ENCODE results near the gene LLGL2.
A peak's percentile ranks its signal among the peaks of the same experiment; 100 is the strongest.
"Not testable (repeated sequence)": the region's sequence is repeated elsewhere in the genome, so short reads cannot be mapped to it uniquely, and the experiment has no call there.

The LLGL2 gene

DNA sequence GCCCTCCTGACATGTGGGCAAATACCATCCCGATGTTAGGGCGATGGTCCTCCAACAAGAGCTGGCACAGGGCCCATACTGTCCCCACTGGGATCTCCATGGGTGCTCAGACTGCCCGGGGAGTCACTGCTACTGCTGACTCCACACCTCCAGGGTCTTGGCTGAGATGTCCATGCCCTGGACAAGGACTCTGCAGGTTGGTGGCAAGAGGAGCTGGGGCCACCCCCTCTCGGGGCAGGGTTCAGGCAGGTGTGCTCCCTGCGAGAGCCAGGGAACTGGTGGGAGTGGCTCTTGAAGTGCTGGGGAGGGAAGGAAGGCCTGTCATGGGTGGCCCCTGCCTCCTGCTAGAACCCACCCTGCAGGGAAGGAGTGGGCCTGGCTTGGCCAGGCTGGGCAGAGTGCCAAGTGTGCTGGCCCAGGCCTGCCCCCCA, 16.6 kb upstream of the LLGL2 start:
- no peak for DNase-seq

DNA sequence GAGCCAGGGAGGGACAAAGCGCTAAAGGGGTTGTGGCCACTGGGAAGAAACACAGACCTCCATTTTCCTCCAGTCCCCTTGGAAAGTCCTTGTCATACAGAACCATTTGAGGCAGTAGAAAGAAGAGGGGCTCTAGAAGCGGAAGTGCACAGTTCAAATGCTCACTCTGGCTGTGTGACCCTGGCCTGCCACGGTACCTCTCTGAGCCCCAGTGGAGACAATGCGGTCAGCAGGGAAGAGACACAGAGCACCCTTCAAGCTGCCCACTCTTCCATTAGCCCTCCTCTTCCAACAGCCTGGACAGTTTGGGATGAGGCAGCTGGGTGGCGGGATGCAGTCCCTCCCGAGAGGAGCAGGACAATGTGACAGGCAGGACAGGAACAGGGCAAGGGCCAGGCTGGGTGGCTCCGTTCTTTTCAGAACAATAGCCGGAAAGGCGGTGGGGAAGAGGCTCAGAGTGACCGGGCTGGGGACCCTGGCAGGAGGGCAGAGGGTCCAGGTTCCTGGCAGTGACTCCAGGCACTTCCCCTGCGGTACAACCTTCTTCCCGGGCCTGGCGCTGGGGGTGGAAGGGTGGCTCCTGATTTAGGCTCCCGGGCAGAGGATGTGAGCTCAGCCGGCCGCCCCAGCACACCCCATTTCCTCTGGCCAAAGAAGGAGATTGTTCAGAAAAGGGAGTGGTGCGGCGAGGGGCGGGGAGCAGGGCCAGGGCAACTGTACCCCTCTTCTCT, 15.8 kb upstream of the LLGL2 start:
- DNase-seq: no peak

DNA sequence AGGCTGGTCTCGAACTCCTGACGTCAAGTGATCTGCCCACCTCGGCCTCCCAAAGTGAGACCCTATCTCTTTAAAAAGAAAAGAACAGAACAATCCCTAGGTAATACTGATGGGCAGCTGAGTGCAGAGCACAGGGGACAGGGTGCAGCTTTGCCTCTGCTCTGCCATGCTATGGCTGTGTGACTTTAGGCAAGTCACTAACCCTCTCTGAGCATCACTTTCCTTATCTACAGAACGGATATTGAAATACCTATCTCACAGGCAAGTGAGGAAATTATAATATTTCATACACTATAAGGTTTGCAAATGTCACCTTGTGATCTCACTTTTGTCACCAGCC, 14.3 kb upstream of the LLGL2 start:
- DNase-seq: no peak

DNA sequence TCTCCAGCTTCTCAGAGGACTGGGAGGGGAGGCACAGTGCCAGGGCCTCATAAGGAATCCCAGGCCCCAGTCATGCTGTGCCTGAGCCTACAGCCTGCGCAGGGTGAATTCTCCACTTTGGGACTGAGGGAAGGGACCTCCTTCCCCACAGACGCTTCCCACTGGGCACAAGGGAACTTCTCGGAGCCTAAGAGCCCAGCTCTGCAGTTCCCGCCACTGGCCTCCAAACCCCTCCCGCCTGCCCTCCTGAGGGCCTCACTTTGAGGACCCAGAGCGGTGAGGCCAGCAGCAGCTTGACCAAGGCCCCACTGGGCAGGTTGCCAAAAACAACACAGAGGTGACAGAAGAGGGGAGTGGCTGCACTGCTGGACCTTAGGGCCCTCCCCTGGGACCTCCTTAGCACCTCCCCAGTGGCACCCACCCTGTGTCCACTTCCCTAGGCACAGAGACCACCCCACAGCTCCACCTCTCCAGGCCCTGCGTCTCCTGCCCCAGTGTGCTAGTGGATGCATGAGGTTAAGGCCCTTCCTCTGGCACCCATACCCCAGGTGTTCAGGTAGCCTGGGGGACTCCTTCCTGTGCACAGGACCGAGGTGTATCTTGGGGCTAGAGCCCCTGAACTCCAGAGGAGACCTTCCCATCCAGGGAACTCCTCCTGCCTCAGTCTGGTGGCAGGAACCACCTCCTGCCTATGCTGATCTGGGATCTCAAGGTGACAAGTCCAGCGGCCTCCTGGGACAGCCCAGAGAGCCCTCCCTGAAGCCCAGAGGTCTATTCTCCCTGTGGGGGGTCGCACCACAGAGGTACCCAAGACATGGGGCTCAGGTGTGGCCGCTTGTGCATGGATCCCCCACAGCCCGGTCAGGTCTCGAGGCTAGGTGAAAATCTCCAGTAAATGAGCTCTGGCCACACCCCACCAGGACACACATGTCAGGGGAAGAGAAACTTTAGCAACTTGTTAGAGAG, 13.6 kb upstream of the LLGL2 start:
- DNase-seq: no peak

DNA sequence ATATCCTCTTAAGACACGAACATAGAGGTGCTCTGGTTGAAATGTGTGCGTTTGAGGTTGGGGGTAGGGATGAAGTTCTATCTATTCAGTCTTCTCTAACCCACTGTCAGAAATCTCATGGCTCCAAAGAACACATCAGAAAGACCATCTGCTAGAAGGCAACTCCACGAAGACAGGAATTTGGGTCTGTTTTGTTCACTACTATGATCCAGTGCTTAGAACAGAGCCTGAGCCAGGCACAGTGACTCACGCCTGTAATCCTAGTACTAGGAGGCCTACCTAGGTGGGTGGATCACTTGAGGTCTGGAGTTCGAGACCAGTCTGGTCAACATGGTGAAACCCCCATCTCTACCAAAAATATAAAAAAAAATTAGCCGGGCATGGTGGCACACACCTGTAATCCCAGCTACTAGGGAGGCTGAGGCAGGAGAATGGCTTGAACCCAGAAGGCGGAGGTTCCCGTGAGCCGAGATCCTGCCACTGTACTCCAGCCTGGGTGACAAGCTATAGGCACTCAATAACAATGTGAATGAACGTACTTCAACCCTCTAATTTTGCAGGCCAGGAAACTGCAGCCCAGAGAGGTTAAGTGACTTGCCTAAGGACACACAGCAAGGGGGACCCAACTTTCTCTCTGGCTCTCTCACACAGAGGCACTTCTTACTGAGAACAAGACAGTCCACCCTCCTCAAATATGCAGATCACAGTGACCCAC, 12.4 kb upstream of the LLGL2 start:
- no peak for DNase-seq

DNA sequence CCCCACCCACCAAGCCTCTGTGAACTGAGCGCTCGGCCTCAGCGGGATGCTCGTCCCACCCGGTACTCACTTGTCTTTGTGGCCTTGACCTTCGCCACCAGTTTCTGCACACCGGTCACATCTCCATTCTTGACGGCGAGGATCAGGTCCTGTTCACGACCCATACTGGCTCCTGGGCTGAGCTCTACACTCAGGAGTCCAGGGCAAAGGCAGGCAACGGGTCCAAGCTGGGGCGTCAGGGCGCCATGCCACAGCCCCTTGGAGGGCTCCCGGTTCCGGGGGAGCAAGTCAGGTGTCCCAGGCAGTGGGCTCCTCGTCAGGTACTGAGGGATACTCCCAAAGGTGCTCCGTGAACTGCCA, 11.9 kb upstream of the LLGL2 start:
- DNase-seq: no peak

DNA sequence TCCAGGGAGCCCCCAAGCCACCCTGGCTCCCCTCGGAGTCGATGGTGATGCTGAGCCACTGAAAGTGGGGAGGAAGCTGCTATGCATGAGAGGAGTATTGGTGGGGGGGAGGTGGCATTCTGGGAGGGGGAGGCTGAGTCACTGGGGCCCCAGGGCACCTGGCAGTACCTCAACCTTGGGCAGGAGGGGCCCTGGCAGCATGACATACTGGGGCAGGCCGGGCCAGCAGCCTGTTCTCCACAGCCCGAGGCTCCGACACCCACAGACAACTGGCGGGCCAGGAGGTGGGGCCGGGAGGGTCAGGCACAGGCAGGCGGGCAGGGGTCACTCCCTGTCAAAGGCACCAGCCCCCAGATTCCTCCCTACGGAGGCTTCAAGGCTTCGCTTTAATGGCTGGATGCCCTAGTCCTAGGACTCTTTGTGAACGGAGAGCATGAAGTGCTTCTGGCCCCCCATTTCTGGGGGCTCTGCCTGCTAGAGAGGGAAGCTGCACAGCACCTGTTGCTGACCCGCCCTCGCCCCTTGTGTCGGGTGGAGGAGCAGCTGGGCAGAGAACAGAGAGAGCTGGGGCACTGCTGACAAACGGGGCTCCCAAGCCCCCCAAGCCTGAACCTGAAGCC, 11.1 kb upstream of the LLGL2 start:
- no peak for DNase-seq

DNA sequence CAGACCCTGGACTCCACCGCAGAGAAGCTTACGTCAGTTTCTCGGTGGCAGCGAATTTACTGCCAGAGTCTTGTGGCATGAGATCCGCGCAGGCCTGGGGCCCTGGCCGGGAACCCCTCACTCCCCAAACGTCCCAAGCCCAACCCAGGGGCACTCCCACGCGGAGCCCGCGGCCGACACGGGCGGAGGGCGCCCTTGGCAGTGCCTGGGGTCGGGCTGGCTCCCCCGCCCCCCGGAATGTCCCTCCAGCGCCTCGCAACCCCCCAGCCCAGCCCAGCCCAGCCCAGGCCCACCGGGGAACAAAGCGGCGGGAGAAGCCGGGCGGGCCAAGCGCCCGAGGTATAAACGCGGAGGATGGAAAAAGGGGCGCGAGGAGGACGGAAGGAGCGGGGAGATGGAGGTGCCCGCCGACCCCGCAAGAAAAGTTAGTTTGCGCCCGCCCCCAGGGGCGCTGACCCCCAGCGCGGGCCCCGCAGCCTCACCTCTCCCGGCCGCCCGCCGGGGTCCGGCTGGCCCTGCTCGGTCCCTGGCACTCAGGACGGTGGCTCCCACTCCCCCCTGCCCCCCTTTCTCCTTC, 10.5 kb upstream of the LLGL2 start:
- DNase-seq: no peak

DNA sequence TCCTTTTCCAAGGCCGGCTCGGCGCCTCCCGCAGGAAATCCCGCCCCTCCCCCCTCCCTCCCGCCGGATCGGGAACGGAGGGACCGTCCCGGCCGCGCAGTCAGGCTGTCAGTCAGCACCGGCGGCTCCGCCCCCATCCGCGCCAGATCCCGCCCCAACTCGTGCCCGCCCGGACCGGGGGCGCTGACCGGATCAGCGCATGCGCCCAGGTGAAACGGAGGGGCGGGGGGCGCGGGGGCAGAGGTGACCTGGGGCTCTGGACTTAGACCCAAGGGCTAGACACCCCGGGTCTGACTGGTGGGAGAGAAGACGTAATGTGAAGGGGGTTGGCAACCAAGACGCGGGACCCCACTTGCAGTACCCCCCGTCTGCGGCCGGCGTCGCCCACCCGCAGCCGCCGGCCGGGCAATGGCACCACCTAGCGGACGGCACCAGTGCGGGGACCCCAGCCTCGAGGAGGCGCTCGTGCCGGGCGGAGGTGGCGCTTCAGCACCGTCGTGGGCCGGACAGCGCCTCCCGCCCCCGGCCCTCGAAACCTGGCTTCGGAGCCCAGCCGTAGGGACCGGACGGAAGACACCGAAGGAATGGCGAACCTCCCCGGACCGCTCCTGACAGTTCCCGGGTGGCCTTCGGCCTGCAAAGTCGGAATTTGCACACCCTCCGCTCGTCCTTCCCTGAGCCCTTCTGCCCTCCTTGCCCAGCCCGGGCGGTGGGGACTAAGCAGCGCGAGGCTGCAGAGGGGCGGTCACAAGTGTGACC, 9.8 kb upstream of the LLGL2 start, which contains the start of gene CASKIN2:
TSS of gene CASKIN2 (minus strand) at position 42 of the 759 bp plus-strand sequence. CDS start 1,733 bp downstream, outside the sequence.
- DNase-seq: peak; percentile 75

DNA sequence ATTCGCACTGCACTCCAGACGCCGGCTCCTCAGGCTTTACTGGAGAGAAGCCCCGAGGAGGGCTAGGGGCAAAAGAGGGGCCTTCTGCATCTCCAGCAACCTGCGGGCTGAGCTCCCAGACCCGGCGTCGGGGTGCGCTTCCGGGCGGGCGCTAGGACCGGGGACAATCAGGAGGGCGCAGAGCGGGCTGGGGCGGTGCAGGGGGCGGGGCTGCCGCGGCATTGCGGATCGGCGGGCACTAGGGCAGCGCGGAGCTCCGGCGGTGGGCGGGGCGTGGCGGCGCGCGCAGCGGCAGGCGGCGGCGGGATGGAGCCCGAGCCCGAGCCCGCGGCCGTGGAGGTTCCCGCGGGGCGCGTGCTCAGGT, 9.3 kb upstream of the LLGL2 start, which contains the start of gene TSEN54:
TSS of gene TSEN54 (plus strand) at position 274 of the 364 bp plus-strand sequence. CDS start at position 307, 33 bp downstream.
- peak; percentile 57 for DNase-seq

DNA sequence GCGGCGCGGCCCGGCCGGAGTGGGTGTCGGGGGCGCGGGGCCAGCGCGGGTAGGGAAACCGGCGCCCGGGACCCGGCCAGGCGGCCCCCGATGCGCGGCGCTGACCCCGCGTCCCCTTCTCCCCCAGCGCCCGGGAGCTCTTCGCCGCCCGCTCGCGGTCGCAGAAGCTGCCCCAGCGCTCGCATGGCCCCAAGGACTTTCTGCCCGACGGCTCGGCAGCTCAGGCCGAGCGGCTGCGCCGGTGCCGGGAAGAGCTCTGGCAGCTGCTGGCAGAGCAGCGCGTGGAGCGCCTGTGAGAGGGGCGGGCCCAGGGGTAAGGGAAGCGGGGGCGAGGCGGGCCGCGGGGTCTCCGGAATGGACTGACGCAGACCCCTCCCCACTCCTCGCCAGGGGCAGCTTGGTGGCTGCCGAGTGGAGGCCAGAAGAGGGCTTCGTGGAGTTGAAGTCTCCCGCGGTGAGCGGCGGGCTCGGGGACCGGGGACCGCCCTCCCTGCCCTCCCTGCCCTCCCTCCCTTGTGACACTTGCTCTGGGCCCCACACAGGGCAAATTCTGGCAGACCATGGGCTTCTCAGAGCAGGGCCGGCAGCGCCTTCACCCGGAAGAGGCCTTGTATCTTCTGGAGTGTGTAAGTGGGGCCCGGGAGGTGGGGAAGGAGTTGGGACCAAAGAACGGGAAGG, 8.7 kb upstream of the LLGL2 start:
- DNase-seq: no peak

DNA sequence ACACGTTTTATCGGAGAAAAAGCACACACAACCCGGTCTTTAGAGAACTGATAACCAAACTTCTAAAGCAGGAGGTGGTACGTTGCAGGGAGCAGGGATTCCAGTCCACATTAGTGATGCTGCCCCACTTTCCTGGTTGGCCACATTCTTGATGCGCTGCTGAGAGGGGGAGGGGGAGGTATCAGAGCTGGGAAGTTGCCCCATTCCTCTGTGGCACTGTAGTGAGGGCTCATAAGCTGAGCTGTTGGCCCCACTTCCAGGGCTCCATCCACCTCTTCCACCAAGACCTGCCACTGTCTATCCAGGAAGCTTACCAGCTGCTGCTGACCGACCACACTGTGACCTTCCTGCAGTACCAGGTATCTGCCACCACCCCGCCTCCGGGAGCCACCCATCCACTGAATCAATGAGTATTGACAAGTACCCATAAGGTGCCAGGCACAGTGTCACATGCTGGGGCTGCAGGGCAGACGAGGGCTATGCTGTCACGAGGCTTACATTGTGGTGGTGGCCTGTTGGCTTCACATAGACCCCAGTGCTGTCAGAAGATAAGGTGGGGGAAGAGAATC, 8.1 kb upstream of the LLGL2 start:
- DNase-seq: no peak

DNA sequence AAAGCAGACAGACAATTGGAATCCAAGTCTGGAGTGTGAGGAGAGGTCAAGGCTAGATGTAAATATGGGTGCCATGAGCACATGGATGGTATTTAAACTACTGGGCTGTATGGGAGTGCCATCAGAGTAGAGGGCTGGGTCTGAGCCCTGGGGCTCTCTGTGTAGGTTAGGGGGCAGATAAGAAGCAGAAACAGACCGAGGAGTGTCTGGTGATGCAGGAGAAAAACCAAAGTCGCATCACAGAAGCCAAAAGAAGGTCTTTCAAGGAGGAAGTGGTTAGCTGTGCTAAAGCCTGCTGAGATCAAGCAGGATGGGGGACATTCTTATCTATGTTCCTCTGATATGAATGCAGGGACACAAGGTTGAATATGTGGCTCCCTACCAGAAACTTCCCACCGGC, 7.3 kb upstream of the LLGL2 start:
- no peak for DNase-seq

DNA sequence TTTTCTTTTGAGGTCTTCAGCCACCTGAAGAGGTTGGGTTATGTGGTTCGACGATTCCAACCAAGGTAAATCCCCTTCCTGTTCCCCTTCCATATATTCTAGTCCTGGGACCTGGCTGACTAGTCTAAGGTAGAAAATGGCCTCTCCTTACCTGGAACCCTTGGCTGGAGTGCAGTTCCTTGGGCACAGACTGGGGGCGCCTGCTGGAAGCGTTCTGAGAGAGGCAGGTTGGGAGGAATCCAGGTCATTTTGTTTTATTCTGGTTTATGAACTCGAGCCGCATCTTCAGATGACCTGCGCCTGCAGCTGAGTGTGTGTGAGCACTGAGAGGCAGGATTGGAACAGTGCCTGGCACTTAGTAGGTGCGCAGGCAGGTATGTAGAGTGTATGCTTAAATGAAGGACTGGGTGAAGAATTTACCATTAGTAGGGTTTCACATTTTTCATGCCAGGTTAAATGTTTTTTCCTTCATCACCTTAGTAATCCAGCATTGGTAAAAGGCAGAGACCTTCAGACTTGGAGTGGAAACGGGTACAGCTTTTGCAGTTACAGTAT, 6.4 kb upstream of the LLGL2 start:
- DNase-seq: no peak

DNA sequence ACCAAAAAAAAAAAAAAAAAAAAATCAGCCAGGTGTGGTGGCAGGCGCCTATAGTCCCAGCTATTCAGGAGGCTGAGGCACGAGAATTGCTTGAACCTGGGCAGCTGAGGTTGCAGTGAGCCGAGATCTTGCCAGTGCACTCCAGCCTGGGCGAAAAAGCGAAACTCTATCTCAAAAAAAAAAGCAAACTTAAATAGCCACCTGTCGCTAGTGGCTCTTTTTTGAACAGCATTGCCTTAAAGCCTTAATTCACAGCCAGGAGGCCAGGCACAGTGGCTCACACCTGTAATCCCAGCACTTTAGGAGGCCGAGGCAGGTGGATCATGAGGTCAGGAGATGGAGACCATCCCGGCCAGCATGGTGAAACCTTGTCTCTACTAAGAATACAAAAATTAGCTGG, 5.1 kb upstream of the LLGL2 start:
- DNase-seq: not testable (repeated sequence)

DNA sequence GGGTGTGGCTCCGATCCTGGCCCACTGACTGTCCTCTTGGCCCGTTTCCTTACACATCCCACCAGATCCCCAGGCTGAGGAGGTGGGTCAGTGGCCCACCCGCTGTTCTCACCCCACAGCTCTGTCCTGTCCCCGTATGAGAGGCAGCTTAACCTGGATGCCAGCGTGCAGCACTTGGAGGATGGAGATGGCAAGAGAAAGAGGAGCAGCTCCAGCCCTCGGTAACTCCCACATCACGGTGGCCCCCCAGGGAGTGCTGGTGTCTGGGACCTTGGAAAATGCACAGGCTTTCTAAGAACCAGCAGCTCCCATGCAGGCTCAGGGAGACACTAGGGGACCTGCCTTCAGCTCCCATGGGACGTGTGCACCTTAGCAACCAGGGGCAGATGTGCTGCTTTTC, 4.2 kb upstream of the LLGL2 start:
- DNase-seq: no peak

DNA sequence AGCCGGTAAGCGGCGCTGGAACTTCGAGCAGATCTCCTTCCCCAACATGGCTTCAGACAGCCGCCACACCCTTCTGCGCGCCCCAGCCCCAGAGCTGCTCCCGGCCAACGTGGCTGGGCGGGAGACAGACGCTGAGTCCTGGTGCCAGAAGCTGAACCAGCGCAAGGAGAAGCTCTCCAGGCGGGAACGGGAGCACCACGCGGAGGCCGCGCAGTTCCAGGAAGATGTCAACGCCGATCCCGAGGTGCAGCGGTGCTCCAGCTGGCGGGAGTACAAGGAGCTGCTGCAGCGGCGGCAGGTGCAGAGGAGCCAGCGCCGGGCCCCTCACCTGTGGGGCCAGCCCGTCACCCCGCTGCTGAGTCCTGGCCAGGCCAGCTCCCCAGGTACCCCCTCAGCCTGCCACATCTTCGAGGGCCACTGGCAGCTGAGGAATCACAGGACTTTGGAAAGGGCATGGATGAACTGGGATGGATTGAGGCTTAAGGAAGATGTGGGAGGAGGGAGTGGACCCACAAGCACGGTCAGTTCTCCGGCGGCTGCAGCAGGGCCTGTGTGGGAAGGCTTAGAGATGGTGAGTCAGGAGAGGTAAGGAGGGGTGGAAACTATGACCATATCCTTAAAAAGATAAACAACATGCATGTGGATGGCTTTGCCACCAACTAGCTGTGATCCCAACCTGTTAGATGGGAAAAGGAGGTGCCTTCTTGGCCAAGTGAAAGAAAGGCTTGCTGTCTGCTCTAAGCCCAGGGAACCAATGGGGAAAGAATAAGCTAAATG, 3.4 kb upstream of the LLGL2 start:
- DNase-seq: no peak

DNA sequence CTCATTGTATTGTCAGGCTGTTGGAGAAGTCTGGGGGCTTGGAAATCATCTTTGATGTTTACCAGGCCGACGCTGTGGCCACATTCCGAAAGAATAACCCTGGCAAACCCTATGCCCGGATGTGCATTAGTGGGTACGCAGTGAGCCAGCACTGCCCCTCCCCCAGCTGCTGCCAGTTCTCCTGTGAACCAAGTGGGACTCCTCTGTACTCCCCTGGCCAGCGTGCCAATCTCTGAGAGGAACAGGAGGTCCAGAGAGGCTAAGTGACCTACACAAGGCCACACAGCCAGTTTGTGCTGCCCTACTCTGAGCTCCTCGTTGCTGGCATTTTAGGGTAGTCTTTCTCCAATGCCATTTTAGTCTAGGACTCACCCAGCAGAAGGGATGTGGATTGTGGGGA, 1.9 kb upstream of the LLGL2 start:
- DNase-seq: no peak

DNA sequence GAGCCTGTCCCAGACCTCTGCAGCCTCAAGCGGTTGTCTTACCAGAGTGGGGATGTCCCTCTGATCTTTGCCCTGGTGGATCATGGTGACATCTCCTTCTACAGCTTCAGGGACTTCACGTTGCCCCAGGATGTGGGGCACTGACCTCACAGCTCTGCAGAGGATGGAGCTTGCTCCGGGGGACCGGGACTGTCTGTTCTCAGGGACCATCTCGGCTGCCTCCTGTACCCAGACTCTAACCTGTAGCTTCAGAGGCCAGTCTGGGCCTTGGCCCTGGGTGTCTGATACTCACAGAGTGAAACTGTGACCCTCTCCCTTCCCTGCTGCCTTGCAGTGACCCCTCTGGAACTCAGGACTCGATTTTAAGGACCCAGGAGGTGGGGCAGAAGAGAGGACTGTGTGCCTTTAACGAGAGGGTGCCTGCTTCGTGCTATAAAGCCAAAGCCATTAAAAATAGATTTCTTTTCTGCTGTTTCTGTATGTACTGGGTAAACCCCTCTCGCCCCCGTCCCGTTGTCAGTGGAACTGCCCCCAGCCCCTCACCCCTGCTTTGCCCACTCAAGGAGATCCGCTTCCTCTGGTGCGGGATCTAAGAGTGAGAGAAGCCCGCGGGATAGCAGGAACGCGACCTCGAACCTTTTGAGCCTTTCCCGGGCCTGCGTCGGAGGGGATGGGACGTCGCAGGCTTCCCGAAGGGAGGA, 1.1 kb upstream of the LLGL2 start:
- no peak for DNase-seq
